ELF-1 (cell line): ENCODE results near the gene SLK.

Experiments
- DNase-seq: peaks from one replicate; pipeline ENCODE4 v3.0.0-alpha.2; 2016; ENCODE audit warnings: low read depth, low spot score

Gene SLK

DNA sequence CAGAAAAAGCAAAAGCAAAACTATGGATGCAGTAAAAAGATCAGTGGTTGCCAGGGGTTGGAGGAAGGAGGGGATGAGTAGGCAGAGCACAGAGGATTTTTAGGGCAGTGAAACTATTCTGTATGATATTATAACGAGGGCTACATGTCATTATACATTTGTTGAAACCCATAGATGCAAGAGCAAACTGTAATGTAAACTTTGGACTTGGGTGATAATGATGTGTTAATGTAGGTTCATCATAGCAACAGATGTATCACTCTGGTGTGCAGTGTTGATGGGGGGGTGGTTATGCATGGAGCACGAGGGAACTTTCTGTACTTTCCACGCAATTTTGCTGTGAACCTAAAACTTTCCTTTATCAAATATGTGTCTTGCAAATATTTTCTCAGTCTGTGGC is 23.2 kb downstream of the SLK start:
- no peak for DNase-seq

DNA sequence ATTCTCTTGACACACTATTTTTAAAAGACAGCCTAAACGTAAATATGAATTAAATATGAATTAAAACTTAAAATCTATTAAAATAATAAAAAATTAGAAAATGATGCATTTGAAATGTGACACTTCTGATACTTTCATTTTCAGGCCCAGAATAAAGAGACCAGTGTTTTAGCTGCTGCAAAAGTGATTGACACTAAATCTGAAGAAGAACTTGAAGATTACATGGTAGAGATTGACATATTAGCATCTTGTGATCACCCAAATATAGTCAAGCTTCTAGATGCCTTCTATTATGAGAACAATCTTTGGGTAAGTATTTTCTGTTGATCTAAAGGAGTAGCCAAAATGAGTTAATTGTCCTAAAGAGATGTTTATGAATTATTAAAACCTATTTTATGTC is 23.6 kb downstream of the SLK start:
- no peak for DNase-seq

DNA sequence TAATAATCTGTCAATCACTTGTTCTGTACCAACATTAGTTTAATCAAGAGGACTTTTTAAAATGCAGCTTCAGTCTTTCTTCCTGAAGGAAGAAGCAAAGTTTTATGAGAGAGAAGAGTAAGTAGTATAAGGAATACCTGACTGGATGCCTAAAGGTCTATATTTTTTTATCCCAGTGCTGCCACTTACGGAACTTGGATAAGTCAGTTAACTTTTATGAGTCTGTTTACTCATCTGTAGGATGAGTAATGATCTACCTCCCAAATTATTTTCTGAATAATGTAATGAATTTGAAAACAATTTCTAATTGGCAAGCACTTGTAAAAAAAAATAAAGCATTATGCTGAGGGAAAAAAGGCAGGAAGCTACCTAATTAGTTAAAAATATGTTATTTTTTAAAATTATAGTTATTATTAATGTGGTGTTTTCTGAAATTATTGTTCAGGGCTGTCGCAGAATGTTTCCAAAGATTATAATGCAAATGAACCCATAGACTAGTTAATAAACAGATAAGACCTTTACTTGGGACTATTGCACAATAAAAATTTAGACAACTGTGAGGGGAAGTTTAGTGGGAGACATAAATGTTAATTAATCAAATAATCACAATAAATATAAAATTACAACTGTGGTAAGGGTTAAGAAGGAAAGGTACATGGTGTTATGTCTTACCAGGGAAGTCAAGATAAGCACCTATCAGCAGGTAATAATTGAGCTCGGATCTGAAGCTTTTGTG is 24.6 kb downstream of the SLK start:
- no peak for DNase-seq

DNA sequence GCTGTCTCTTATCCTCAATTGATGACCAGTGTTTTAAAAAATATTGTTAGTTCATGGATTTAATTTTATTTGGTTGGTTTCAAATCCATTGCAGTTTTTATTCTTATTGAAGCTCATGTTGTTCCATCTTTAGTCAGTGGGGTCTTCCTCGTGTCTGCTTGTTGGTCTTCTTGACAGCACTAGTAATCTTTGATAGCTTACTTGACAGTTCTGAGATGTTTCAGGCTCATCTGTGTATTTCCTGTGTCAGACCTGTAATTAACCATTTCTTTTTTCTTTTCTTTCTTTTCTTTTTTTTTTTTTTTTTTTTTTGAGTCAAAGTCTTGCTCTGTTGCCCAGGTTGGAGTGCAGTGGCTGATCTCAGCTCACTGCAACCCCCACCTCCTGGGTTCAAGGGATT is 28.2 kb downstream of the SLK start:
- no peak for DNase-seq

DNA sequence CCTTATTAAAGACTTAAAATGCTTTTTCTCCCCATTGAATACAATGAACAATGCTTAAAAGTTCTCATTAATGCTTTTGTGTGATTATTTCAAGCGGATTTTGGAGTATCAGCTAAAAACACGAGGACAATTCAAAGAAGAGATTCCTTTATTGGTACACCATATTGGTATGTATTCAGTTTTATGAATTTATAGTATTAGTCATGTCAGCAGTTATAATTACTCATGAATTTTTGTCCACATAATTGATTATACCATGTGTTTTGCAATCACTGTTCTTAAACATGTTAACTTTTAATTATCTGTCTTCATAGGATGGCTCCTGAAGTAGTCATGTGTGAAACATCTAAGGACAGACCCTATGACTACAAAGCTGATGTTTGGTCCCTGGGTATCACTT is 31.9 kb downstream of the SLK start:
- no peak for DNase-seq

DNA sequence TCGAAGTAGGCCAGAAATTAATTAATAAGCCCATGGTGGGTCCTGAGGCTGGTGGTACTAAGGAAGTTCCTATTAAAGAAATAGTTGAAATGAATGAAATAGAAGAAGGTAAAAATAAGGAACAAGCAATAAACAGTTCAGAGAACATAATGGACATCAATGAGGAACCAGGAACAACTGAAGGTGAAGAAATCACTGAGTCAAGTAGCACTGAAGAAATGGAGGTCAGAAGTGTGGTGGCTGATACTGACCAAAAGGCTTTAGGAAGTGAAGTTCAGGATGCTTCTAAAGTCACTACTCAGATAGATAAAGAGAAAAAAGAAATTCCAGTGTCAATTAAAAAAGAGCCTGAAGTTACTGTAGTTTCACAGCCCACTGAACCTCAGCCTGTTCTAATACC is 36.0 kb downstream of the SLK start:
- DNase-seq, result no peak

DNA sequence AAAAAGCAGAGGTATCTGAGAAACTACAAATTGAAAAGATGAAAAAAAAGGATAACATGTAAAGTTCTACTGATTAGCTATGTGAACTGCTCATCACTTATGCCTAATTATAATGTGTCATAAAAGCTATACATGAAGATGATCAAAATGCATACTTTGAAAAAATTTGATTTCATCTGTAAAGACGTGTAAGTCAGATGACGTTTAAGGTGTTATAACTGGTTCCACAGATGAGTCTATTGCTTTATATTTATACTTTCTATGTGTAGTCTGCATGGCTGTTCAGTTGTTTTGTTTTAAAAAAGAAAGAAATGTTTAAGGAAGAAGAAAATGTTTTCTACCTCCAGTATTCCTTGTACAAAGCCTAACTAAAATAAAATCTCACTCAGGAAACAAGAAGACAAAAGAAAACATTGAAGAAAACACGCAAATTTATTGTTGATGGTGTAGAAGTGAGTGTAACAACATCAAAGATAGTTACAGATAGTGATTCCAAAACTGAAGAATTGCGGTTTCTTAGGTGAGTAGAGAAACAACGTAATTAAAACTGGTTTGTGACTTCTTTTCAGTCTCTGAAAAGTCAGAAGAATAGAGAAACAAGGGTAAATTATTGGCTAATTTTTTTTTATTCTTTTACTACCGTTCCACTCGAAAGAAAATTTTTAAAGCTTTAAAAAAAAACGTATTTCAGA is 38.4 kb downstream of the SLK start:
- DNase-seq, result no peak

DNA sequence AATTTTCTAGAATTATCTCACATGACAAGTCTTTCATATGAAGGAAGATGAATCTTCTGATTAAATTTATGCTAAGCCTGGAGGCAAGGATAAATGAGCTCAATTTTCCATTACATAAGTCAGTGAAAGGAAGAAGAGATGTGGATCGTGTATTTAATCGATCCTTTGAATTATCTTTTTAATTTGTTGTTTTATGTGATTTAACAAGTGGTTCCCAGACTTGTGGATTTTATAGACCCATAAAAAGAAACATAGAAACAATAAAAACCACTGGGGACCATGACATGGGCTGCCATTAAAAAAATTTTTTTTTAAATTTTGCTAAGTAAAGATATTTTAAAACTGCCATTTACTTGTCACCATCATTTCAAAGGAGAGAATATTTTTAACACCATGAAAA is 45.0 kb downstream of the SLK start:
- no peak for DNase-seq

DNA sequence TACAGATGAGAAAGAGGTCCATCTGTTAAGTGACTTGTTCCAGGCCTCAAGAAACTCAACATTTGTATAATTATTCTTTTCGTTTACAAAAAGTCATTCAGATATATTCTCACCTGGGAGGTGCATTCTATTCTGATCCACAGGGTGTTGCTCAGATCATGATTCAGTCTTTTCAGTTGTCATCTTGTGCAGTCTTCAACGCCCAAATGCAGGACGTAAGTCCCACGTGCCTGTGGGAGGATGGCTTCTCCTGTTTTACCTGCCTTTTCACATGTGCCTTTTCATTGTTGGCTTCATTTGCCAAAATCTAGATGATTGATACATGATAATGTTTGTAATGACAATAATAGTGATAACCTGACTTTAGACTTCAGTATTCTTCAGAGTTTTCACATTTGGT is 46.5 kb downstream of the SLK start:
- no peak for DNase-seq

DNA sequence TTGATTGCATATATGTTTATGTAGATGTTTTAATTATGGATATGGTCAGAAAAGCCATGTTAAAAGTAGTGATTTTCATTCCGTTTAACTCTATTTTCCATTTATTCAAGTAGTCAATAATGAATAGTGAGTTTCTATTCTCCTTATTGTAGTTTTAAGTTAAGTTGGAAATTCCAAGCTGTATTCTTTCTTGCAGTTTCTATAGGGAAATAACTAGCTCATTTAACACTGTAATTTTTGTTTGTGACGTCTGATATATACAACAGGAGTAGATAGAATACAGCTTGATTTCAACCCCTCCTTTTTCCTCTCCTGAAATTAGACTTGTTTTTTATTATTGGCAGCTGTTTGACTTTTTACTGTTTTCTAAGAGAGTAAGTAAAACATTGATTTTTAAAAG is 47.2 kb downstream of the SLK start:
- no peak for DNase-seq

DNA sequence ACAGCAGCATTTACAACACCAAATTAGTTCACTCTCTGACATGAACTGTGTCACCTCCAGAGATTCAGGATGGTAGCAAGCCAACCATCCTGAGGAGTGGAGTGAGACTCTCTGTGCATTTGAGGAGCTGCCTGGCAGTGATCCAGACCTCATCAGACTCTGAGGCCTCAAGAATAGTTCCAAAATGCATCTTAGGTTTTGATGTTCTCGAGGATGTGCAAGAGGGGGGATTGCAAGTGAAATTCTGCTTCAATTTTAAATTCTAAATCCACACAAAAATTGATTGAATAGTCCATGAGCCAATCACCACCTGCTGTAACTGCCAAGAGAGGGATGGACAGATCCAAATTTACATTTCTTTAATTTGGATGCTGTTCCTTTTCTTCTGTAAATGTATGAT is 49.7 kb downstream of the SLK start:
- DNase-seq, result no peak

DNA sequence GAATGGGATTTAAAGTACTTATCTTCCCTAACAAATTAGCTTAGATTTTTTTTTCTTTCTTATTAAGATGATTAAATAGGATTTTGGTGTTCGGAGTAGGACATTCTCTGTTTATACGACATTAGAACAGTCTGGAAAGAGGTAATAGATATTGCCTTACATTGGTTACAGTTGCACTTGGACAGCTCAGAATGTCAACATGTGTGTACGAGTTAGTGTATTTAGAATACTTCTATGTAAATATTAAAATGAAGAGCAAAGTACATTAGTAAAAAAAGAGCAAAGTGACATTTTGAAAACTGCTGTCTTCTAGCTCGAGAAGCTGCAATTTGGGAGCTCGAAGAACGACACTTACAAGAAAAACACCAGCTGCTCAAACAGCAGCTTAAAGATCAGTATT is 51.5 kb downstream of the SLK start:
- DNase-seq, result no peak

DNA sequence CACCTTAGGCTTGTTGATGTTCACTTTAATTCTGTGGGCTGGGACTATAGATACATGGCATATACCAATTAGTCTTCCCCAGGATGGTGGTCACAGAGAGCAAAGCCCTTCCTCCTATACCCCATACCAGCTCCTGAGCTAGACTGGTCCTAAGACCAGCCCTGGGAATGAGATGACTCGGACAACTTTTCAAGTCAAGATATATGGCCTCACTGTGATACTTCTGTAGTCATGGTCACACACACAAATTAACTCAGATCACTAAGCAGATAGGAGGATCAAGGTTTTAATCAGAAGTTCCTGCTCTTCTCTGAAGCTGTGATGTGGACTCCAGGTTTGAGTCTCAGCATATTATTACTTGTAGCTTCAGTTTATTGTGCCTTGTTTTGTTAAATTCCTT is 53.1 kb downstream of the SLK start:
- no peak for DNase-seq

DNA sequence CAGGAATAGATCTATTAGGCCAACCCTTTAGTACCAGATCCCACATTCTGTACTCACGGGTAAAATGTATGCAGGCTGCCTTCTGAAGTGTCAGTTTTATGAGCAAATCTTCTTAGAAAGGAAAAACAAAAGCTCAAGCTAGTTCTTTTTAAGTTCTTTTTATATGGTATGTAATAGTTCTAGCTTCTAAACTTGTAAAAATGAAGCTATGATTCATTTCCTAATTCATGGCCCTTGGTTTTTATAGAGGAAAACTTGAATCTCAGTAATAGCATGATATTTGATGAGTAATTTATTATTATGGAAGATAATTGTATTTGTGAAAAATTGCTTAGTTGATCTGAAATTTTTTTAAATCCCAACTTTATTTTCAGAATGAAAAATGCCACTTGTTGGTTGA is 54.3 kb downstream of the SLK start:
- DNase-seq, result no peak

DNA sequence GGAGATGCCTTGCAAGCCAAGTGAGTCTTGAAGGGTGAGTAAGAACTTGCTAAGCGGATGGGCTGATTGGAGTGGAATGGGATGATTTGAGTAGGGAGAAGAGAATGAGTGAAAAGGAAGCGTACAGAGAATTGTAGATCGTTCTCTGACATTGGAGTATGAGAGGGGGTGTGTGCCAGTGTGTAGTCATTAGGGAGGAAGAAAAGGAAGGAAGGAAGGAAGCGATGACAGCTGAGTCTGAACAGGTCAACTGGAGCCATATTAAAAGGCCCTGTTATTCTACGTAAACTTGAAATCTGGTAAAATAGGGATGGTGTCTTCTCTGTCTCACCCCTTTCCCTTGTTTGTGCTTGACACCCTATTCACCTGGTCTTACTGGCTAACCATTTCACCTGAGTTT is 55.1 kb downstream of the SLK start:
- no peak for DNase-seq

DNA sequence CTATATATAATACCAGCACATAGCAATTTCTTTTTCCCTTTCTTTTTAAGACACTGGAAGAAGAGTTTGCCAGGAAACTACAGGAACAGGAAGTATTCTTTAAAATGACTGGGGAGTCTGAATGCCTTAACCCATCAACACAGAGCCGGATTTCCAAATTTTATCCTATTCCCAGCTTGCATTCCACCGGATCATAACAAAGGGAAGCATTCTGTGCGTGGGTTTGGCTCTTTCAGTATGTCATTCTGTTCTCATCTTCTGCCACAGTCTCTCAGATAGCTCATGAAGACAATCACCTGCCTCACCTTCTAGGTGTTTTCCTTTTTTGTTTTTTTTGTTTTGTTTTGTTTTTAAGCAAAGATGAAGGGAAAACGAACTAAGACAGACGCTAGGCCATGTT is 58.6 kb downstream of the SLK start:
- no peak for DNase-seq

DNA sequence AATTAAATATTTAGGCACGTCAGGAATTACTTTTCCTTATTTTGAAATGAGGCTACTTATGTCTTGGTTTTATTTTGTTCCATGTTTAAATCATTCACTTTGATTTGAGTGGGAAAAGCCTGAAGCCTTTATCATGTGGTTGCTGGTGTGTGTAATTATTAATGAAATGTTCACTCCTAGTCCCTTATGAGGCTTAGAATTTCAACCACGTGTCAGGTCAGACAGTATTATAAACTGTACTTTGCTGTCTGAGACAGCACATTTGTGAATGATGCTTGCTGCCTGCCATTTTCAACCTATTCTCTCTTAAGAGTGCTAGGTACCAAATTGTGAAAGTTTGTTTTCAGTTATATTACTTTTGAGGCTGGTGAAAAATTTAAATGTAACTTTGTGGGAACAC is 59.8 kb downstream of the SLK start:
- DNase-seq, result no peak

DNA sequence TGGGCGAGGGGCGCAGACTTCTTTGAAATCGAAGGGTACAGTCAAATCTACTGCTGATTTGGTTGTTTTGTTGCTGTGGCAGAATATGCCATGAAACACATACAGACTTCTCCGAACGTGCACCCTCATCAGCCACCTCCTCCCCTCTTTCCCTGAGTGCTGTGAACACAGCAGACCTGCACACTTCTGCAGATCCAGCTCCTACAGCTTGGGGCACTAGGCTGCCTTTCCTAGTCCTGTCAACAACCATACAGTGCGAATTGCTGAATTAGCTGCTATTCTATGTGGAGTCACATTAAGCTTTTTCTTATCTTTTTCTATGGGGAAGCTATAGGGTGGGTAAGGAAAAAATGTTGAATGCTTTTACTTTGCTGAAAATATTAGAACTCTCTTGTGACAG is 61.2 kb downstream of the SLK start:
- peak; percentile 31 for DNase-seq

DNA sequence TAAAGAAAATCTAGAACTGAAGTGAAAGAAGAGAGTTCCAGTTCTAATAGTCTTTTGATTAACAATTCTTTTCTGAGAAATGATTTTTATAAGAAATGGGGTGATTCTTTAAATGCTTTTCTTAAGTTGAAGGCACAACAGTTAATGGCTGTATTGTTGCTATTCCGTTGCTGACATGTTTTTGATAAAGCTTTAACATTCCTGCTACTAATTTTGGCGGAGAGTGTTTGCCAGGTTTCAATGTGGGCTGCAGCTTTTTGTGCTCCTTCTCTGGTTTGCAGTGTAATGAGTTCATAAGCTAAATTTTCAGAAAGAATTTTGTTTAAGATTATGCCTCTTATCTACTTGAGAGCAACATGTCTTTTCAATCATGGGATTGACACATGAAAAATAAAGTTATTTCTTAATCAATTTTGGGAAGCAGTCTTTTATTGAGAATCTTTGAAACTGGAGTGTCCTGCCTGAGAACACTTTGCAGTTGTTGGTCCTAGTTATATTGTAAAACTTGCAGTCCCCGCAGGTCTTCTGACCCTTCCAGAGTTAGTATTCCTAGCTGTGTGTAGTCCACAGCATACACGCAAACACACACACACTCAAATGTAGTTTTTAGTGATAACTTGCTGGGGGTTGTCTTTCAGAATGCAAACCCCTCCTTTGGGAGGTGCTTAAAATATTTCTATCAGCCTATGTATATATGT is 62.0 kb downstream of the SLK start:
- no peak for DNase-seq

DNA sequence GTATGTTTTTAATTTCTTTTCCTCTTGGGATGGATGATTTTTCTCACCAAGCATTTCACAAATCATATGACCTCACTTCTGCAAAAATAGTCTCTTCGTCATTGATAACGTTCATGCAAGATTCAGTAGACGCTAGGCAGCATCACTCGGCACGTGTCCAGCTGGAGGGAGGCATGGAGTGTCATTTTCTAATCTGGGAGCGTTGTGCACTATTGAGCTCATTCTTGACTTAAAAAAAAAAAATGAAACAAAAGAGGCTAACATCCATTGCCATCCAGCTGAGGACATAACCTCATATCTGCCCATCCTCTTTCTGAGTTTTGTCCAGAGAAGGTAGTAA is 62.6 kb downstream of the SLK start:
- DNase-seq, result no peak

DNA sequence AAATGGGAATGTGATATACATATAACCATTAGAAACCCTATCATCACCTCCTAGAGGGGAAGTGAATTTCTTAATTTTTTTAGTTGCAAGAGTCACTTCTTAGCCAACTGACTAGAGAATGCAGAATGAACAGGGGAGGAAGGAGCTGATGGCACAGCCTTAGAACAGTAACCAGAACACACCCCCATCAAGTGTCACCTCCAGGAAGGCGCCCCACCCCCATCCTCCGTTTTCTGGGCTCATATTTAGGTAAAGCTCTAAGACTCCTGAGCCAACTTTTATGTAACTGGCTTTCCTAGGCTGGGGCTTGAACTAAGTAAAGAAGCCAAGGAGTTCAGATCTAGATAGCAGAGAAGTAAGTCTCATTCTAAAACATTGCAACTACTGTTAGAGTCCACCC is 64.7 kb downstream of the SLK start:
- DNase-seq, result no peak

DNA sequence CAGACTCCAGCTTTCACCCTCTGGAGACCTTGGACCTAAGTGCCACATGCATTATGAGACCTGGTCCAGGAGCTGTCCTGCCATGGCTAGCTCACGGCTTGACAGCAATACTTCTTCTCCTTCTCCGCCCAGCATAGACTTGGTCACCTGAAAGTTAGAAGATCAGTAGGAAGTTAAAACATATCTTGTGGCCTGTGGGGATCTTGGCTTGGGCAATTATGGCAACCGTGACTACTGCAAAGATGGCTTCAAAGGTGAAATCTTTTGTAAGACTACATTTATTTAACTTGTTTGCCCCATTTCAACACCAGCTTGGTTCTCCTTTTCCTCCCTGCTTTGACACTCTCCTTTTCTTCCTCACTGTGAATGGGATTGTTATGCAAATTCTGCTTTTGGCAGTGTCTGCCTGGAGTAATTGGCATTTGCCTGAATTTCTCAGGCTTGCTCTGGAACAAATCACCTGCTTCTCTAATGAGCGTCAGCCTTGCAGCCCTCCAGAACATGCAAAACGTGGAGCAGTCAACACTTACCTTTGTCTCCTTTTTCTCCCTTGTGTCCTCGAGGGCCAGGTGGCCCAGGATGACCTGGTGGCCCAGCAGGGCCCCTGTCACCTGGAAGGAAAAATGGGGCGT is 65.3 kb downstream of the SLK start:
- peak; percentile 66 for DNase-seq
